ENCODE data around the gene VPREB1.

VPREB1 gene, protein sequence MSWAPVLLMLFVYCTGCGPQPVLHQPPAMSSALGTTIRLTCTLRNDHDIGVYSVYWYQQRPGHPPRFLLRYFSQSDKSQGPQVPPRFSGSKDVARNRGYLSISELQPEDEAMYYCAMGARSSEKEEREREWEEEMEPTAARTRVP

DNA sequence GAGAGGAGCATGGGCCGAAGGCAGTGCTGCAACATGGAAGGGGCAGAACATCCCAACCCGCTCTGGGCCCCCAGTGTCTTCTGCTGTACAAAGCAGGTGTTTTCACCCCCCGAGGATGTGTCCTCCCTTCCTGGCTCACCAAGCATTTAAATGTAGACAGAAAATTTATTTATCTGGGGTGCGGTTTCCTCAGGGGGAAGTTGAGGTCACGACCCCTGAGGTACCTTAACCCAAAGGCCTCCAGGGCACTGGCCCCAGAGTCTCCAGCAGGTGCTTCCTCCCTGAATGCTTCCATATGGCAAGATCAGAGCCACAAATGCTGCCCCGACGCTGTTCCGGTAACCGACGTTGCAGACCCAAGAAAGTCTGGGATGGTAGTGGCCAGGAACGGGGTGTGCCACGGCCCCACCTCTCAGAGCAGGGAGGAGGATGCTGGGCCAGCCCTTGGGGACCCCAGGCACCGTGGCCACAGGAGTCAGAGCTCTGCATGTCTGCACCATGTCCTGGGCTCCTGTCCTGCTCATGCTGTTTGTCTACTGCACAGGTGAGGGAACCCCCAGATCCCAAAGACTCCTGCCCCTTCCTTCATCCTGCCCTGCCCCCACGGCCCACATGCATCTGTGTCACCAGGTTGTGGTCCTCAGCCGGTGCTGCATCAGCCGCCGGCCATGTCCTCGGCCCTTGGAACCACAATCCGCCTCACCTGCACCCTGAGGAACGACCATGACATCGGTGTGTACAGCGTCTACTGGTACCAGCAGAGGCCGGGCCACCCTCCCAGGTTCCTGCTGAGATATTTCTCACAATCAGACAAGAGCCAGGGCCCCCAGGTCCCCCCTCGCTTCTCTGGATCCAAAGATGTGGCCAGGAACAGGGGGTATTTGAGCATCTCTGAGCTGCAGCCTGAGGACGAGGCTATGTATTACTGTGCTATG is at the start of gene VPREB1:
TSS of gene VPREB1 (plus strand) at position 471 of the 935 bp plus-strand sequence. CDS start at position 499, 28 bp downstream.
- TF ChIP-seq, protein P1, sequence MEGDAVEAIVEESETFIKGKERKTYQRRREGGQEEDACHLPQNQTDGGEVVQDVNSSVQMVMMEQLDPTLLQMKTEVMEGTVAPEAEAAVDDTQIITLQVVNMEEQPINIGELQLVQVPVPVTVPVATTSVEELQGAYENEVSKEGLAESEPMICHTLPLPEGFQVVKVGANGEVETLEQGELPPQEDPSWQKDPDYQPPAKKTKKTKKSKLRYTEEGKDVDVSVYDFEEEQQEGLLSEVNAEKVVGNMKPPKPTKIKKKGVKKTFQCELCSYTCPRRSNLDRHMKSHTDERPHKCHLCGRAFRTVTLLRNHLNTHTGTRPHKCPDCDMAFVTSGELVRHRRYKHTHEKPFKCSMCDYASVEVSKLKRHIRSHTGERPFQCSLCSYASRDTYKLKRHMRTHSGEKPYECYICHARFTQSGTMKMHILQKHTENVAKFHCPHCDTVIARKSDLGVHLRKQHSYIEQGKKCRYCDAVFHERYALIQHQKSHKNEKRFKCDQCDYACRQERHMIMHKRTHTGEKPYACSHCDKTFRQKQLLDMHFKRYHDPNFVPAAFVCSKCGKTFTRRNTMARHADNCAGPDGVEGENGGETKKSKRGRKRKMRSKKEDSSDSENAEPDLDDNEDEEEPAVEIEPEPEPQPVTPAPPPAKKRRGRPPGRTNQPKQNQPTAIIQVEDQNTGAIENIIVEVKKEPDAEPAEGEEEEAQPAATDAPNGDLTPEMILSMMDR (IDR thresholded peaks at IDR 0.05) = no peak
- H3K27me3 Mint-ChIP-seq (ENCODE audit: low read depth, poor library complexity) = peaks cover 100% of the 10 kb centered on the region

DNA sequence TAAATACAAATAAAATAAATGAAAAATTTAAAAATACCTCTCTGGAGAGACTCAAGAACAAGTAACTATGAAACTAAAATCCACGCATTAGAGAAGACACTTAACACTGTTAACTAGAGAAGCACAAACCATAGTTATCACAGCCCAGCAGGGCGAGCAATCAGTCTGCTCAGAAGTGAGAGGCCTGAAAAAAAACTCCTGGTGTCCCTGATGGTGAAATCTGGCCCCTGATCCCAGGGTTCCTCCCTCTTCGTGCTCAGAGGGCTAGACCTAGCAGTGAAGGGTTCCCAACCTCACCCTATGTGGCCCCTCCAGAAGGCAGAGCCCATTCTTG is 49.7 kb upstream of the VPREB1 start:
- DNase-seq = no peak
- TF ChIP-seq, protein P1 (IDR thresholded peaks at IDR 0.05) = no peak
- H3K27me3 Mint-ChIP-seq (ENCODE audit: low read depth, poor library complexity) = peaks cover 83% of the 10 kb centered on the region
- H3K4me3 Mint-ChIP-seq = no peak overlapping the region
- H3K27ac Mint-ChIP-seq = no peak overlapping the region
- H3K36me3 Mint-ChIP-seq (ENCODE audit: low read depth) = no peaks in the 10 kb centered on the region
- no peaks in the 10 kb centered on the region for H3K4me1 Mint-ChIP-seq
- H3K9me3 Mint-ChIP-seq = no peaks in the 10 kb centered on the region

More for the DNA sequence above, at the start of gene VPREB1:
- Mint-ChIP-seq H3K4me3 (no peak within 1 kb of the TSS), H3K9me3 (no peaks in the 10 kb centered on the region), H3K36me3 (ENCODE audit: low read depth) (no peaks in the 10 kb centered on the region), H3K27ac (no peak within 1 kb of the TSS), H3K4me1 (no peaks in the 10 kb centered on the region)
- no peak for DNase-seq

DNA sequence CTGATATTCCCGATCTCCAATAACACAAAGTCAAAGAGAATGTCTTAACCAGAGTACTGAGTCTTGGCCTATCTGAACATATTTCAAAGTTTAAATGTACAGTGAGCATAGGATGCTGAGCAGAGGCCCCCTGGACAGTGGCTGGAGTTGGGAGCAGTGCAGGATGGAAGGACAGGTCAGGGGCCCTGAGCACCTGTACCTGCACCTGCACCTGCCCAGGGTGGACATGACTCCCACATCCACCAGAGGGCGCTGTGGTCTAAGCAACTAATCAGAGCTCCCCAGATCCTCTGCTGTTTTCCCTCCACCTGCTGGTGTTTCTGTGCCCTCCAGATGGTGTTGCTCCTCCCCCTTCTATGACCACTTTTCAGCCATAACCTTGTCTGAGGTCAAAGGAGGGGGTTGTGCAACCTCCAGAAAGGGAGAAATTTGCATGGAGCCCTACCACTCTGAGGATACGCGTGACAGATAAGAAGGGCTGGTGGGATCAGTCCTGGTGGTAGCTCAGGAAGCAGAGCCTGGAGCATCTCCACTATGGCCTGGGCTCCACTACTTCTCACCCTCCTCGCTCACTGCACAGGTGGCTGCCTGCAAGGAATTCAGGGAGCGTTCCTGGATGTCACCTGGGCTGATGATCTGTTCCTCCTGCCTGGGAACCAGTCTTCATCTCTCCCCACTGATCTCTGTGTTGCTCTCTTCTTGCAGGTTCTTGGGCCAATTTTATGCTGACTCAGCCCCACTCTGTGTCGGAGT is 49.1 kb upstream of the VPREB1 start:
- H3K27me3 Mint-ChIP-seq (ENCODE audit: low read depth, poor library complexity) = peaks cover 83% of the 10 kb centered on the region
- H3K36me3 Mint-ChIP-seq (ENCODE audit: low read depth) = no peaks in the 10 kb centered on the region
- H3K4me1 Mint-ChIP-seq = no peaks in the 10 kb centered on the region
- TF ChIP-seq, protein P1 (IDR thresholded peaks at IDR 0.05) = peak; percentile 87
- DNase-seq = peak; percentile 89
- no peak overlapping the region for H3K27ac Mint-ChIP-seq
- H3K4me3 Mint-ChIP-seq = no peak overlapping the region
- no peaks in the 10 kb centered on the region for H3K9me3 Mint-ChIP-seq

DNA sequence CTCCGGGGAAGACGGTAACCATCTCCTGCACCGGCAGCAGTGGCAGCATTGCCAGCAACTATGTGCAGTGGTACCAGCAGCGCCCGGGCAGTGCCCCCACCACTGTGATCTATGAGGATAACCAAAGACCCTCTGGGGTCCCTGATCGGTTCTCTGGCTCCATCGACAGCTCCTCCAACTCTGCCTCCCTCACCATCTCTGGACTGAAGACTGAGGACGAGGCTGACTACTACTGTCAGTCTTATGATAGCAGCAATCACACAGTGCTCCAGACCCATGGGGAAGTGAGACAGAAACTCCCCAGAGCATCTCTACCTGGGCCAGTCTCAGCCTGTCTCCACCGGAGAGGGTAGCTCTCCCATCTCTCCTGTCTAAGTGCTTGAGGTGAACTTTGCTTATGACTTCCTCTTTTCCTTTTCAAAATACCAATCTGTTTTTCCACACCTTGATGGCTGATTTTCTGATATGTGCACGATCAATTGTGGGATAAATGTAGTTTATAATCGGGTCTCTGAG is 48.5 kb upstream of the VPREB1 start:
- H3K4me1 Mint-ChIP-seq = no peaks in the 10 kb centered on the region
- TF ChIP-seq, protein P1 (IDR thresholded peaks at IDR 0.05) = no peak

DNA sequence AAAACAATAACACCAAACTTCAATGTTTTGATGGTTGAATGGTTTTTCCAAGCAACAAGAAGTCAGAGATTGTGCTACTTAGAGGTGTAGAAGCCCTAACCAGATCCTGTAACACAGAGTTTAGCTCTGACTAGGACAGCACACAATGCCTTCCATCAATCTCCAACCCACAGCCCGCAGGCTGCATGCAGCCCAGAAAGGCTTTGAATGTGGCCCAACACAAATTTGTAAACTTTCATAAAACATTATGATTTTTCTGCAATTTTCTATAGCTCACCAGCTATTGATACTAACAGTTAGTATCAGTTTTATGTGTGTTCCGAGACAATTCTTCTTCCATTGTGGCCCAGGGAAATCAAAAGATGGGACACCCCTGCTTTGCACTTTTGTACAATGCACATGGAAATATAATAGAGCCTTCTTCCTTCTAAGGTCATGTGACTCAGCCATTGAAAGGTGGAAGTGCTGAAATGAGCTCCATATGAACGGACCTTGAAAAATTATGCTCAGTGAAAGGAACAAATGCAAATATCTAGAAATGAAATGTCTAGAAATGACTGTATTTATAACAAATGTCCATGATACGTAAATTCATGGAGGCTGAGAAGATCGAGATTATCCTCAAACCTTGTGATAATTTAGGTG is 47.6 kb upstream of the VPREB1 start:
- no peak overlapping the region for H3K4me3 Mint-ChIP-seq
- TF ChIP-seq, protein P1 (IDR thresholded peaks at IDR 0.05) = no peak
- H3K27ac Mint-ChIP-seq = no peak overlapping the region
- H3K27me3 Mint-ChIP-seq (ENCODE audit: low read depth, poor library complexity) = peaks cover 85% of the 10 kb centered on the region
- DNase-seq = no peak
- no peaks in the 10 kb centered on the region for H3K9me3 Mint-ChIP-seq
- no peaks in the 10 kb centered on the region for H3K36me3 Mint-ChIP-seq (ENCODE audit: low read depth)
- no peaks in the 10 kb centered on the region for H3K4me1 Mint-ChIP-seq

More for the DNA sequence above, 48.5 kb upstream of the VPREB1 start:
- Mint-ChIP-seq H3K36me3 (ENCODE audit: low read depth) (no peaks in the 10 kb centered on the region), H3K27me3 (ENCODE audit: low read depth, poor library complexity) (peaks cover 83% of the 10 kb centered on the region), H3K9me3 (no peaks in the 10 kb centered on the region), H3K27ac (no peak overlapping the region), H3K4me3 (no peak overlapping the region)
- no peak for DNase-seq
